Mucosa of descending colon (tissue), 3 donors: ENCODE measurements around the gene RFX3. TPM values are rescaled to one million over a fixed set of nuclear protein-coding genes. Genes with fewer than 3 reads are reported as not detected.

Experiments
- ATAC-seq: fragments of 200-7000 bp; cut with Tn5 transposase; one replicate; pipeline ENCODE4 v1.9.1; 2020; ENCODE audit warnings: mild to moderate bottlenecking, moderate library complexity
- DNase-seq, 3 donors: peaks; one replicate each; pipeline ENCODE4 v3.0.0-alpha.2; 2020
- H3K36me3 ChIP-seq: fragments of 200-600 bp; one replicate; pipeline ENCODE4 v1.8.0; 2021; ENCODE audit warnings: low read depth, mild to moderate bottlenecking
- H3K4me1 ChIP-seq: fragments of 200-600 bp; one replicate; pipeline ENCODE4 v1.8.0; 2021; ENCODE audit warnings: low read depth, mild to moderate bottlenecking
- H3K4me3 ChIP-seq: fragments of 200-600 bp; one replicate; pipeline ENCODE4 v1.8.0; 2021; ENCODE audit warnings: mild to moderate bottlenecking
- H3K9me3 ChIP-seq: fragments of 200-600 bp; one replicate; pipeline ENCODE4 v1.8.0; 2021; ENCODE audit warnings: mild to moderate bottlenecking
- intact Hi-C, 2 donors: fragments of 100-400 bp; cut with DNase I in 1 of 2; cut with micrococcal nuclease in 1 of 2; formaldehyde crosslinking; loops; one replicate each; pipeline versions ENCODE4 v1.11.0 to v1.11.1; 2022; cut with DNase I, micrococcal nuclease
- total RNA-seq, 3 donors: library from RNA; stranded (reverse); fragmentation: NEBNext Ultra II Directional in 2 of 3; extraction: Animal tissue kit (Norgen Biotek cat#: 25700) in 2 of 3; gene quantifications; one replicate each; pipeline versions ENCODE4 v1.2.1 to v1.2.4, GENCODE V29; 2021 to 2023
- TF ChIP-seq, protein P1 (sequence below): fragments of 200-600 bp; IDR thresholded peaks from one replicate; pipeline ENCODE4 v1.8.0; 2022; ENCODE audit warnings: antibody characterized with exemption, mild to moderate bottlenecking
- donor health status: DM: no; HTN: no; CAD: no; lungs with moderate emphysema.
- donor health status: DM: no; HTN: no; CAD: no.
- donor health status: DM: no; HTN: yes; CAD: no.

RFX3 gene
- total RNA-seq, 3 donors from 2014 or later = 12.0 to 13.3 (median 12.3) TPM

DNA sequence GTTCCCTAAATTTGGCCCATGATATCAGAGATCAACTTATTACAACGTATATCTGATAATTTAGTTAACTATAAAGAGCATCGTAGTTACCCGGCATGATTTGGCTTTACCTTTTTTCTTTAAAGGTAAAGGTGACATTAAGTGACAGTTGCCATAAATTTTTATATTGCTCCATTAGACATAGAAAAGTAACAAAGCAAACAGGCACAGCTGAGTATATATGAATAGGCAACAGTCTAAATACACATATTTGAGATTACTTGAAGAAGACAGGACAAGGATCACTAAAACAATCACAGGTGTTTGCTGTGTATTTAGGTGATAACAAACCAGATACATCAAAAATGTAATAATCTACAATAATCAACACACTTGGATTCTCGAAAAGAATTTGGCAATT lies 34.8 kb downstream of the RFX3 start:
- intact Hi-C loops = no loop called here
- DNase-seq = no peak

DNA sequence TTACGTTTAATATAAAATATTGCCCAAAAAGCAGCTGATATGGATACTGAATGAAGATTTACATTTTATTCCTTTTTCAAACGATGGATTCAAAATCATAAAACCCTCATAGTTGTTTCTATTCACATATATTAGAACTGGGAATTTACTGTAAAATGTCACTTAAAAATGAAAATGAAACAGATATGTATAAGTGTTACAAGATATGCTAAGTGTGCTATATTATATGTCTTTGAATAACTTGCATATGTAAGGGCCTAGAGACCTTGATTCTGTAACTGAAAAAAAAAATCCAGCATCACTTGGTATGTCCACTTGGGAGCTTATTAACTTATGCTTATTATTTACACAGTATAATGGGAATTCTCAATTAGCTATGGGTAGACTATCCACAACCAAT lies 43.2 kb downstream of the RFX3 start:
- ATAC-seq (no peak), DNase-seq (no peak)
- Histone ChIP-seq H3K36me3 (no peaks in the 10 kb centered on the region), H3K4me3 (no peak overlapping the region), H3K9me3 (no peaks in the 10 kb centered on the region), H3K4me1 (no peaks in the 10 kb centered on the region)
- intact Hi-C loops = no loop called here
- TF ChIP-seq, protein P1, sequence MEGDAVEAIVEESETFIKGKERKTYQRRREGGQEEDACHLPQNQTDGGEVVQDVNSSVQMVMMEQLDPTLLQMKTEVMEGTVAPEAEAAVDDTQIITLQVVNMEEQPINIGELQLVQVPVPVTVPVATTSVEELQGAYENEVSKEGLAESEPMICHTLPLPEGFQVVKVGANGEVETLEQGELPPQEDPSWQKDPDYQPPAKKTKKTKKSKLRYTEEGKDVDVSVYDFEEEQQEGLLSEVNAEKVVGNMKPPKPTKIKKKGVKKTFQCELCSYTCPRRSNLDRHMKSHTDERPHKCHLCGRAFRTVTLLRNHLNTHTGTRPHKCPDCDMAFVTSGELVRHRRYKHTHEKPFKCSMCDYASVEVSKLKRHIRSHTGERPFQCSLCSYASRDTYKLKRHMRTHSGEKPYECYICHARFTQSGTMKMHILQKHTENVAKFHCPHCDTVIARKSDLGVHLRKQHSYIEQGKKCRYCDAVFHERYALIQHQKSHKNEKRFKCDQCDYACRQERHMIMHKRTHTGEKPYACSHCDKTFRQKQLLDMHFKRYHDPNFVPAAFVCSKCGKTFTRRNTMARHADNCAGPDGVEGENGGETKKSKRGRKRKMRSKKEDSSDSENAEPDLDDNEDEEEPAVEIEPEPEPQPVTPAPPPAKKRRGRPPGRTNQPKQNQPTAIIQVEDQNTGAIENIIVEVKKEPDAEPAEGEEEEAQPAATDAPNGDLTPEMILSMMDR = no peak

More for the DNA sequence above, 34.8 kb downstream of the RFX3 start:
- Histone ChIP-seq H3K4me3 (no peak overlapping the region), H3K36me3 (no peaks in the 10 kb centered on the region), H3K4me1 (peaks cover 4% of the 10 kb centered on the region), H3K9me3 (no peaks in the 10 kb centered on the region)
- TF ChIP-seq, protein P1 = no peak
- ATAC-seq = peak; percentile 70

- H3K36me3 ChIP-seq = no peaks in the 10 kb centered on the region
- TF ChIP-seq, protein P1 = no peak
- intact Hi-C loops = no loop called here
- no peaks in the 10 kb centered on the region for H3K4me1 ChIP-seq
- no peak for DNase-seq
- no peak for ATAC-seq
- no peak overlapping the region for H3K4me3 ChIP-seq
- H3K9me3 ChIP-seq = no peaks in the 10 kb centered on the region
Measured at GRCh38 chr9:3480353-3480655, 45.5 kb downstream of the RFX3 start.

DNA sequence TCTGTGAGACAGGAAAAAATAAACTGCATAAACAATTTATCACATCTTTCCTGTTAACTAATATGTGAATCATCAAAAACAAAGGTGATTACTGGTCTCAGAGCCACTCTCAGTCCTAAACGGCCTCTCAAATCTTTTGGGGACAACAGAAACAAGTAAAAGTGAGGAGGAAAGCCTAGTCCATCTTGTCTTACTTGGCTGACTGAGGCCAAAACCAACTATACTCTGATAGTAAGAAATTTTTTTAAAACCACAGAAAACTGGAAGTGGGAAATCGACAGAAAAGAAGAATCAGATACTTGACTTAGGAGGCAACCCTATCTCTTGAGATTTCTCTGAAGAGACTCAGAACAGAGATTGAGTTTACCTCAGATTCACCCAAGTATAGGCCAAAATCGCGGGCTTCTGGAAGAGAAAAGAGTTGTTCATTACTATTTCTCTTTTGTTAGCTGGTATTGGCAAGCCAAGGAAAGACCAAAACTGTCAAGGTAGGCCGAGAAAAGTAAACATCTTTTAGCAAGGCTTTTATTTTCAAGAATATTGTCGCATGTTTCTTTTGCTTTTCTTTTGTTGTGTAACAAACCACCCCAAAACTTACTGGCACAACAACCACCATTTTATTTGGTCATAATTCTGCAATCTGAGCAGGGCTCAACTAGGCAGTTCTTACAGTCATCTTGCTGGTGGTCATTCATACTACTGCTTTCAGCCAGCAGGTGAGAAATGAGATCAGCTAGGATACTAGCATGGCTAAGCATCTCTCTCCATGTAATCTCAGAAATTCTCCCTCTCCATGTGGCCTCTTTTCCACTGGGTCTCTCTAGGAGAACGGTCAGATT lies 46.1 kb downstream of the RFX3 start:
- ATAC-seq = no peak
- intact Hi-C loops = no loop called here
- TF ChIP-seq, protein P1 = no peak

GRCh38 chr9:3478549-3478953 lies 47.2 kb downstream of the RFX3 start:
- Histone ChIP-seq H3K9me3 (no peaks in the 10 kb centered on the region), H3K4me3 (no peak overlapping the region), H3K4me1 (no peaks in the 10 kb centered on the region), H3K36me3 (no peaks in the 10 kb centered on the region)
- intact Hi-C loops = no loop called here
- DNase-seq (no peak), ATAC-seq (peak; percentile 86)
- TF ChIP-seq, protein P1 = no peak

More for the DNA sequence above, 46.1 kb downstream of the RFX3 start:
- no peaks in the 10 kb centered on the region for H3K36me3 ChIP-seq
- H3K4me1 ChIP-seq = no peaks in the 10 kb centered on the region
- no peaks in the 10 kb centered on the region for H3K9me3 ChIP-seq
- H3K4me3 ChIP-seq = no peak overlapping the region
- no peak for DNase-seq
